Erythroblast (primary cell): Measurements from ENCODE around the gene DHRS3.
A peak's percentile ranks its signal among the peaks of the same experiment; 100 is the strongest.
"Not testable (repeated sequence)": the region's sequence is repeated elsewhere in the genome, so short reads cannot be mapped to it uniquely, and the experiment has no call there.

Source experiments
- DNase-seq, 2 experiments: peaks; one replicate each; lab custom pipeline; 2025; lab: John Stamatoyannopoulos, UW
- GATA1 ChIP-seq: IDR thresholded peaks from 2 replicates; pipeline ENCODE4 v1.6.1; 2011; ENCODE audit warnings: low read depth, mild to moderate bottlenecking, control low read depth, low read length, moderate library complexity
- POLR2A ChIP-seq: IDR thresholded peaks from 2 replicates; pipeline ENCODE4 v1.6.1; 2011; ENCODE audit warnings: mild to moderate bottlenecking, low read length

Gene DHRS3

GRCh38 chr1:12539320-12539704 lies 78.7 kb downstream of the DHRS3 start:
- no peak for TF ChIP-seq POLR2A
- TF ChIP-seq GATA1: no peak
- no peak for DNase-seq

DNA sequence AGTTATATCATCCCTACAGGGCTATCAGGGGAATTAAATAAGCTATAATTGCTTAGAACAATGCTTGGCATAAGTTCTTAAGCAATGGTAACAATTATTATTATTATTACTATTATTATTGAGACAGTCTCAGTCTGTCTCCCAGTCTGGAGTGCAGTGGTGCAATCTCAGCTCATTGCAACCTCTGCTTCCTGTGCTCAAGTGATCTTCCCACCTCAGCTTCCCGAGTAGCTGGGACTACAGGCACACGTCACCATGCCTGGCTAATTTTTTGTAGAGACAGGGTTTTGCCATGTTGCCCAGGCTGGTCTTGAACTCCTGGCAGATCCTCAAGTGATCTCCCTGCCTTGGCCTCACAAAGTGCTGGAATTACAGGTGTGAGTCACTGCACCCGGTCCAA lies 79.5 kb downstream of the DHRS3 start:
- DNase-seq: not testable (repeated sequence)

DNA sequence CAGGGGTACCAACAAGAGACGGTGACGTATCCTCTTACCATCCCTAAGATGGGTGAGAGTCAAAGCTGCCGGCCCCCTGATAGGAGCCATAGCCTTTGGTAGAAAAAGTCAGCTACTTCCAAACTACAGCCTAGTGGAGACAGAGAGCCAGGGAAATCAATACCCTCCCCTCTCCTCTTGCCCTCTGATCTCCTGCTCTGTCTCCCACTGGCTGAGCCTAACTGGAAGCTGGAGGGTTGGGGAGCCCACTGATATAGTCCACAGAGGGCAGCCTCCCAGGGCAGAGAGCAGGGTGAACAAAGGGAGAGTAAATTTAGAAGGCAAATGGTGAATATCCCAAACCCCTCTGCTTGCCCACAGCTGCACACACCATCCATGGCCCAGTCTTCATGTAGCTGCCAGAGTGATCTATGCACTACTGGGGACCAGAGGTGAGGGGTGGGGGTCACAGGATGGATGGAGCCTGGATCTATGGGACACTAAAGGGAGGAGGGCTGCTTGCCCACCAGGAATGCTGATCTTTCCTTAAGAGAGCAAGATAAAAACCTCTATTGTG lies 80.0 kb downstream of the DHRS3 start:
- DNase-seq: no peak
- TF ChIP-seq POLR2A: no peak
- no peak for TF ChIP-seq GATA1

GRCh38 chr1:12537294-12537693 lies 80.7 kb downstream of the DHRS3 start:
- TF ChIP-seq GATA1 (no peak), POLR2A (no peak)
- peak in 1 of 2 experiments; percentile 25 for DNase-seq

DNA sequence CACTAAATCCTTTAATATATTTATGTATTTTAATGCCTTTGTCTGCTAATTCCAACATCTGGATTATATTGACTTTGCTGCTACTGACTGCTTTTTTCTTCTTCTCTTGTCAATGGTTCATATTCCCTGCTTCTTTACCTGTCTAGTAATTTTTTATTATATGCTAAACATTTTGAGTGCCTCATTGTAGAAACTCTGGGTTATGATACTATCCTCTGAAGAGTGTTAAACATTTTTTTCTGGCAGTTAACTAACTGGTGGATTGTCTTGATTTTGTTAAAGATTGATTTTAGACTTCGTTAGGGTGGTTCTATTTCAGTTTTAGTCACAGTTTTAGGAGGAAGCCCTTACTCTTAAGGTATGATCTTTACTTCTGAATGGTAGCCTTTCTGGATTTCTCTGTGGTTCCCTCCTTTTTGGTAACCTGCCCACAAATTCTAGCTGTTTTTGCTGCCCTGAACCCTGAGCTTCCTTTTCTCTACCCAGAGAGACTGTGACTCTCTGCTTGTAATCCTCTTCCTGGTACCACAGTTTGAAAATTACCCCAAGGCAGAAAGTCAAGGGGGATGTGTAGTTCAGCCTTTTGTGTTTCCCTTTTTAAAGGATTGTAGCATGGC lies 81.9 kb downstream of the DHRS3 start:
- no peak for DNase-seq
- TF ChIP-seq GATA1: no peak
- no peak for TF ChIP-seq POLR2A

DNA sequence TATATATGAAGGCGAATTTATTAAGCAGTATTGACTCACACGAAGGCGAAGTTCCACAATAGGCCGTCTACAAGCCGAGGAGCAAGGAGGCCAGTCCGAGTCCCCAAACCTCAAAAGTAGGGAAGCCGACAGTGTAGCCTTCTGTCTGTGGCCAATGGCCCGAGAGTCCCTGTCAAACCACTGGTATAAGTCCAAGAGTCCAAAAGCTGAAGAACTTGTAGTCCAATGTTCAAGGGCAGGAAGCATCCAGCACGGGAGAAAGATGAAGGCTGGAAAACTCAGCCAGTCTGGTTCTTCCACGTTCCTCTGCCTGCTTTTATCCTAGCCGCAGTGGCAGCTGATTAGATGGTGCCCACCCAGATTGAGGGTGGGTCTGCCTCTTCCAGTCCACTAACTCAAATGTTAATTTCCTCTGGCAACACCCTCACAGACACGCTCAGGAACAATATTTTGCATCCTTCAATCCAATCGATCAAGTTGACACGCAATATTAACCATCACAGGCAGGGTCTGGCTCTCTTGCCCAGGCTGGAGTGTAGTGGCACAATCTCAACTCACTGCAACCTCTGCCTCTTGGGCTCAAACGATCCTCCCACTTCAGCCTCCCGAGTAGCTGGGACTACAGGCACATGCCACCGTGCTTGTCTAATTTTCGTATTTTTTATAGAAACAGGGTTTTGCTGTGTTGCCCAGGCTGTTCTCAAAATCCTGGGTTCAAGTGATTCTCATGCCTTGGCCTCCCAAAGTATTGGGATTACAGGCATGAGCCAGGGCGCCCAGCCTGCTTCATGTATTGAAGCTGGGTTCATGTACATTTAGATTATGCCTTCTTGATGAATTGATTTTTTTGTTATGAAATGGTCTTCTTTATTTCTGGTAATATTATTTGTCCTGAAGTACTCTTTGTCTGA lies 85.3 kb downstream of the DHRS3 start:
- DNase-seq: no peak
- TF ChIP-seq GATA1 (no peak), POLR2A (no peak)

DNA sequence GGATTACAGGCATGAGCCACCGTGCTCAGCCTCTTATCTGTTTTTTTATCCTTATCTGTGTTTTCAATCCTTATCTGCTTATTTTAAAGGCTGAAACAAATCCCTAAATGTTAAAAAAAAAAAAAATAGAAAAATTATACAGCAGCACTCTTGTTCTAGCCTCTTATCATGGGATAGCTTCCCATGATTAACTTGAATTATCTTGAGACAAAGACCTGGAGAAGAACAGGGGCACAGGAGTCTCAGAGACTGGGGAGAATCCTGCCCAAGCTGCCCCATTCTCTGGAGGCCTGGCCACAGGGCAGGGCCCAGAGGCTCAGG lies 86.9 kb downstream of the DHRS3 start:
- TF ChIP-seq GATA1 (no peak), POLR2A (no peak)
- DNase-seq: no peak

GRCh38 chr1:12530462-12531178 lies 87.4 kb downstream of the DHRS3 start:
- DNase-seq: no peak
- TF ChIP-seq GATA1: no peak
- TF ChIP-seq POLR2A: no peak

GRCh38 chr1:12529640-12530174 lies 88.3 kb downstream of the DHRS3 start:
- DNase-seq: no peak
- TF ChIP-seq POLR2A (peak; percentile 12), GATA1 (no peak)

DNA sequence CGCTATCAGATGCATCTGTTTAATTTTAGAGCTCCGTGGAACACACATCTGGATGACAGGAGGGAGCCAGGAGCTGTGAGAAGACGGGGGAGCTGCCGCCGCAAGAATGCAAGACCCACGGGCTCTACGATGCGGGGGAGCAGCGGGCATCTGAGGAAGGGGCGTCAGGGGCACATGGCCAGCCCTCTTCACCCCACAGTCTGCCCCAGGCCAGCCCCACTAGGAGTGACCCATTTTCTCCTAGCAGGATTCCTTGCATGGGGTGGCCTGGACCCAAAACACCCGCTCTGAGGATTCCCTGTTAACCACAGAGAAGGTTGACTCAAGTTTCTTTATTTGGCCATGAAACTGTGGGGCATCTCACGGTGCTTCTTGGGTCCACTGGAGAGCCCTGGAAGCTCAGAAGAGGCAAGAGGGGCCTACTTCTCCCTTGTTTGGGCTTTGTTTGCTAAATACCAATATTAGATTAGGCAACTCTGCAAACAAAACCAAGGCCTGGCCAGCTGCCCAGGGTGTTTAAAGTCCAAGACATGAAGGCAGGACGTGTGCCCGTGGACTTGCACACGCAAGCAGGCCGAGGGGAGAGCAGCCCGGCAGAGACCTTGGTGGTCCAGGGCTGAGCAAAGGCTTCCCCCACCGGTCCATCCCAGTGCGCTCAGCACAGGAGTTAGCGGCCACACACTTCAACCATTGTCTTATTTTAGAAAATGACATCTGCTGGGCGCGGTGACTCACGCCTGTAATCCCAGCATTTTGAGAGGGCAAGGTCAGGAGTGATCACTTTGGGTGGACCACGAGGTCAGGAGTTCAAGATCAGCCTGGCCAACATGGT lies 89.8 kb downstream of the DHRS3 start:
- TF ChIP-seq POLR2A: no peak
- TF ChIP-seq GATA1: no peak

GRCh38 chr1:12527564-12527963 lies 90.4 kb downstream of the DHRS3 start:
- DNase-seq: no peak
- TF ChIP-seq POLR2A: no peak
- TF ChIP-seq GATA1: no peak

More for the DNA sequence above, 89.8 kb downstream of the DHRS3 start:
- no peak for DNase-seq

GRCh38 chr1:12525311-12526181 lies 92.5 kb downstream of the DHRS3 start:
- DNase-seq: no peak
- no peak for TF ChIP-seq POLR2A
- TF ChIP-seq GATA1: no peak

GRCh38 chr1:12524266-12524665 lies 93.7 kb downstream of the DHRS3 start:
- DNase-seq: no peak
- TF ChIP-seq GATA1: no peak
- TF ChIP-seq POLR2A: no peak

- not testable (repeated sequence) for DNase-seq
Observed at GRCh38 chr1:12522780-12523179, 95.2 kb downstream of the DHRS3 start.
